Gastrocnemius medialis (tissue), 4 donors: ENCODE data around the gene DLL4. TPM values are rescaled to one million over a fixed set of nuclear protein-coding genes. Genes with fewer than 3 reads are reported as not detected.
A peak's percentile ranks its signal among the peaks of the same experiment; 100 is the strongest.

Source experiments
- ATAC-seq, 2 donors: fragments of 150-250 bp; one replicate each; pipeline ENCODE4 v1.9.1; 2016
- DNase-seq, 2 donors: peaks; one replicate each; pipeline ENCODE4 v3.0.0-alpha.2; 2019
- H3K27ac ChIP-seq, 4 donors: fragments of 200-600 bp; sonication (generic); 1 replicate in 1 of 4; 2 replicates in 3 of 4; pipeline ENCODE4 v1.5.1; 2016 to 2018; ENCODE audit warnings: mild to moderate bottlenecking in 2 of 4, moderate library complexity in 1 of 4
- H3K27me3 ChIP-seq, 3 donors: fragments of 200-600 bp; sonication (generic) in 2 of 3; 1 replicate in 1 of 3; 2 replicates in 2 of 3; pipeline versions ENCODE4 v1.5.1 to v1.6.0; 2016 to 2019; ENCODE audit warnings: mild to moderate bottlenecking in 1 of 3, moderate library complexity in 1 of 3
- H3K36me3 ChIP-seq, 2 donors: fragments of 200-600 bp; sonication (generic) in 1 of 2; one replicate each; pipeline ENCODE4 v1.5.1; 2017 to 2018
- H3K4me1 ChIP-seq, 2 donors: fragments of 200-600 bp; sonication (generic) in 1 of 2; one replicate each; pipeline ENCODE4 v1.5.1; 2016 to 2017; ENCODE audit warnings: mild to moderate bottlenecking in 2 of 2
- H3K4me3 ChIP-seq, 4 donors: fragments of 200-600 bp; sonication (generic) in 3 of 4; 1 replicate in 1 of 4; 2 replicates in 3 of 4; pipeline ENCODE4 v1.5.1; 2016 to 2019; ENCODE audit warnings: mild to moderate bottlenecking in 2 of 4
- H3K9me3 ChIP-seq, 3 donors: fragments of 200-600 bp; sonication (generic) in 2 of 3; 1 replicate in 1 of 3; 2 replicates in 2 of 3; pipeline ENCODE4 v1.5.1; 2016 to 2019
- POLR2A ChIP-seq, 2 donors: fragments of 450-650 bp; IDR thresholded peaks; one replicate each; pipeline ENCODE4 v1.6.1; 2017; ENCODE audit warnings: antibody characterized with exemption in 2 of 2, mild to moderate bottlenecking in 2 of 2, moderate library complexity in 2 of 2
- in situ Hi-C, 4 donors: fragments of 200-750 bp; cut with MboI; loops; one replicate each; pipeline versions ENCODE4 v1.15.0 to v1.8.0; 2017; ENCODE audit warnings: low sequenced_read_pairs in 4 of 4
- intact Hi-C: fragments of 100-400 bp; cut with DNase I; formaldehyde crosslinking; loops from one replicate; pipeline ENCODE4 v1.15.1; 2023; ENCODE audit warnings: low total_unique reads
- total RNA-seq, 4 donors: library from RNA; depleted of rRNA; stranded (reverse); fragments of >200 nt; gene quantifications; one replicate each; pipeline versions ENCODE4 v1.1.0 to v1.2.3, GENCODE V29; 2016
- TF ChIP-seq, protein P1 (sequence below), 5 experiments: fragments of 450-650 bp in 3 of 5; fragments of 200-600 bp in 2 of 5; sonication (generic) in 2 of 5; IDR thresholded peaks in 4 of 5; conservative IDR thresholded peaks in 1 of 5; 1 replicate in 4 of 5; 2 replicates in 1 of 5; pipeline ENCODE4 v1.5.1; 2016 to 2019; ENCODE audit warnings: antibody characterized with exemption in 5 of 5, mild to moderate bottlenecking in 3 of 5, moderate library complexity in 3 of 5

Gene DLL4
- total RNA-seq, 4 donors from 2014 or later = 5.9 to 15.7 (median 8.9) TPM

DNA sequence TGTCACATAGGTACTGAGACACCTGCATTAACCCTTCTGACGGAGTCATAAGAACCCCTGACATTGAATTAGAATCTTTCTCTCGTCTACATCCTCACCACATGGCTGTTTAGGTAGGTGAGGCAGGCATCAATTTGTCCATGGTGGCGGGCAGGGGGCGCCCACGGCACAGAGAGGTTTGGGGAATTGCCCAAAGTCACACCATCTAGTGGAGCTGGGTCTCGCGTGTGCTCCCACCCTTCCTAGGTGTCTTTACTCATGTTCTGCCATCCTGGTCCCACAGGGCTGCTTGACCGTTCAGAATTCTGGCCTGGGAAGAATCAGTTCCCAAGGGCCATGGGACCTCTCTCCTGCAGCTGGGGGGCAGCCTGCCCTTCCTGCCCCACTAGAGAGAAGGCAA is 14.7 kb upstream of the DLL4 start:
- in situ Hi-C loops = no loop called here
- H3K4me1 ChIP-seq = peaks cover 9% of the 10 kb centered on the region in 2 donors

DNA sequence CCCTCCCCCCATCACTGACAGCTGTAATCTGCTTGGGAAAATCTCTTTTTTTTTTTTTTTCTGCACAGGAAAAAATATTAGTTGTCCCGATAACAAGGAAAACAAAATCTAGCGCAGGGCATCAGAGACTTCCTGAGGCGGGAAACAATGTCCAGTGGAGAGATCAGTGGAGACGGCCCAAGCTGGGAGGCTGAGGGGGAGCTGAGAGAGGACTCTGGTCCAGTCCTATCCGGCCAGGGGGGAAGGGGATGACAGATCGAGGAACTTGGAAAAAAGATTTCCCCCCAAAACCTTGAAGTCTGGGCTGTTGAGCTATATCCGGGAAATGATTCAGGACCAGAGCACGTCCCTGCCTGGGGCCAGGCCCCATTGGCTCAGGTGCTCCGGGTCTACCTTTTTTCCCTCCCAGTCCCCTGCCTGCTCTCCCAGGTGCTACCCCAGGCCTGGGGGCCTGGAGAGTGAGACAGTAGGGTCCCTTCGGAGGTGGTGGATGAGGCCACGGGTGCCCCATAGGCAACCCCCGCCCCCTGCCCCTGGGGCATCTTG is 14.0 kb upstream of the DLL4 start:
- peak overlapping the region; percentile 15 to 67 (median 42) for H3K27ac ChIP-seq
- ATAC-seq = no peak
- in situ Hi-C loops = no loop called here

More for the DNA sequence above, 14.7 kb upstream of the DLL4 start:
- Histone ChIP-seq H3K27me3 (no peaks in the 10 kb centered on the region), H3K4me3 (no peak overlapping the region), H3K27ac (peak overlapping the region in 3 of 4 donors; percentile 15 to 67 (median 59)), H3K36me3 (no peaks in the 10 kb centered on the region), H3K9me3 (no peaks in the 10 kb centered on the region)
- TF ChIP-seq, protein P1, sequence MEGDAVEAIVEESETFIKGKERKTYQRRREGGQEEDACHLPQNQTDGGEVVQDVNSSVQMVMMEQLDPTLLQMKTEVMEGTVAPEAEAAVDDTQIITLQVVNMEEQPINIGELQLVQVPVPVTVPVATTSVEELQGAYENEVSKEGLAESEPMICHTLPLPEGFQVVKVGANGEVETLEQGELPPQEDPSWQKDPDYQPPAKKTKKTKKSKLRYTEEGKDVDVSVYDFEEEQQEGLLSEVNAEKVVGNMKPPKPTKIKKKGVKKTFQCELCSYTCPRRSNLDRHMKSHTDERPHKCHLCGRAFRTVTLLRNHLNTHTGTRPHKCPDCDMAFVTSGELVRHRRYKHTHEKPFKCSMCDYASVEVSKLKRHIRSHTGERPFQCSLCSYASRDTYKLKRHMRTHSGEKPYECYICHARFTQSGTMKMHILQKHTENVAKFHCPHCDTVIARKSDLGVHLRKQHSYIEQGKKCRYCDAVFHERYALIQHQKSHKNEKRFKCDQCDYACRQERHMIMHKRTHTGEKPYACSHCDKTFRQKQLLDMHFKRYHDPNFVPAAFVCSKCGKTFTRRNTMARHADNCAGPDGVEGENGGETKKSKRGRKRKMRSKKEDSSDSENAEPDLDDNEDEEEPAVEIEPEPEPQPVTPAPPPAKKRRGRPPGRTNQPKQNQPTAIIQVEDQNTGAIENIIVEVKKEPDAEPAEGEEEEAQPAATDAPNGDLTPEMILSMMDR (IDR thresholded peaks at IDR 0.05 in 4 of 5, conservative IDR thresholded peaks at IDR 0.05 in 1 of 5) = no peak
- no peak for TF ChIP-seq POLR2A (IDR thresholded peaks at IDR 0.05)
- intact Hi-C loops = no loop called here
- DNase-seq (no peak), ATAC-seq (no peak)

DNA sequence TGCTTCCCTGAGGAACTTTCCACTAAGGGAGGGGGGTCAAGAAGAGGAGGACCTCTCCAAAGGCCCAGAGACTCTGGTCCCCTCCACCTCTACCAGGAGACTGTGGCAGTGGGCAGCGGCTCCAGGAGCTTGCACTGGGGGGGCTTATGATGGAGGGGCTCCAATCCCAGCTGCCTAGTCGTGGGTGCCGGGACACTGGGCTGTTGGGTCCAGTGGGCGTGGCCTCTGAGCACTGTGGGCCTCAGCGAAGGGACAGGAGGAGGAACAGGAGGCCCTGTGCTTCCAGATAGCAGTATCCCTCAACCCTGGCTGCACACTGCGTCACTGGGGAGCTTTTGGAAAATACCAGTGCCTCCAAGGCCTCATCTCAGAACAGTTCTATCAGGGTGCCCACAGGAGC is 13.5 kb upstream of the DLL4 start:
- Histone ChIP-seq H3K4me3 (no peak overlapping the region), H3K27me3 (no peaks in the 10 kb centered on the region), H3K9me3 (no peaks in the 10 kb centered on the region), H3K27ac (peak overlapping the region; percentile 15 to 67 (median 42)), H3K36me3 (no peaks in the 10 kb centered on the region), H3K4me1 (no peaks in the 10 kb centered on the region)
- in situ Hi-C loops (no loop called here), intact Hi-C loops (no loop called here)
- TF ChIP-seq POLR2A (IDR thresholded peaks at IDR 0.05) = no peak
- TF ChIP-seq, protein P1 (IDR thresholded peaks at IDR 0.05 in 4 of 5, conservative IDR thresholded peaks at IDR 0.05 in 1 of 5) = no peak
- DNase-seq (no peak), ATAC-seq (no peak)

More for the DNA sequence above, 14.0 kb upstream of the DLL4 start:
- Histone ChIP-seq H3K4me1 (peaks cover 2% of the 10 kb centered on the region in 2 donors), H3K4me3 (no peak overlapping the region), H3K36me3 (no peaks in the 10 kb centered on the region), H3K9me3 (no peaks in the 10 kb centered on the region), H3K27me3 (no peaks in the 10 kb centered on the region)
- intact Hi-C loops = no loop called here
- TF ChIP-seq POLR2A (IDR thresholded peaks at IDR 0.05) = no peak
- TF ChIP-seq, protein P1 (IDR thresholded peaks at IDR 0.05 in 4 of 5, conservative IDR thresholded peaks at IDR 0.05 in 1 of 5) = no peak
- DNase-seq = no peak

DNA sequence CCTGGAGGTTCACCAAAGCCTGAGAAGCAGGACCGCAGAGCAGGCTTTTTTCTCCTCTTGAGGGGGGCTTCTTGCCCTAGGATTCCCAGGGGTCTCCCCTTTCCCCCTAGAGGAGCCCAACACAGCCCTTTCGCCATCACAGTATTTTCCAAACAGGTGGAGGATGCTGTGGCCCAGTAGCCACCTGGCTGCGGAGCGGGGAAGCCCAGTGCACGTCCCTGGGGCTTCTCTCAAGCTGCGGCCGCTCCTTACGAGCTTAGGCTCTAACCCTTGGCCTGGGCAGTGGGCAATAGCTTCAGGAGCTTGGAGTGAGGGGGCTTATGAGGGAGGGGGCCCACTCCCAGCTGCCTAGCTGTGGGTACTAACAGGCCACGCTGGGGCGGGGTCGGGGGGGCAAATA is 11.6 kb upstream of the DLL4 start:
- Histone ChIP-seq H3K4me3 (peak overlapping the region in 2 of 4 donors; percentile 25 to 32), H3K27ac (peak overlapping the region; percentile 47 to 74 (median 68)), H3K36me3 (no peaks in the 10 kb centered on the region), H3K27me3 (no peaks in the 10 kb centered on the region), H3K9me3 (no peaks in the 10 kb centered on the region), H3K4me1 (peaks cover 0 to under 1% of the 10 kb centered on the region in 2 donors)
- DNase-seq (no peak), ATAC-seq (no peak)
- in situ Hi-C loops = no loop called here
- intact Hi-C loops = no loop called here
- TF ChIP-seq, protein P1 (IDR thresholded peaks at IDR 0.05 in 4 of 5, conservative IDR thresholded peaks at IDR 0.05 in 1 of 5) = no peak
- no peak for TF ChIP-seq POLR2A (IDR thresholded peaks at IDR 0.05)
